HCT116 (cell line): ENCODE measurements around the gene TMEM184B.

Source experiments
- ELF1 ChIP-seq: IDR thresholded peaks from 2 replicates; pipeline ENCODE4 v1.6.1; 2012; ENCODE audit warnings: low read depth, borderline replicate concordance
- EZH2 ChIP-seq: fragments of 200-600 bp; sonication (generic); IDR thresholded peaks from 2 replicates; pipeline ENCODE4 v1.6.1; 2017; ENCODE audit warnings: antibody characterized with exemption, mixed run types
- EZH2phosphoT487 ChIP-seq: fragments of 200-600 bp; IDR thresholded peaks from 2 replicates; pipeline ENCODE4 v1.6.1; 2018; ENCODE audit warnings: antibody characterized with exemption, borderline replicate concordance
- FOSL1 ChIP-seq: IDR thresholded peaks from 2 replicates; pipeline ENCODE4 v1.6.1; 2012; ENCODE audit warnings: low read depth
- JUND ChIP-seq: IDR thresholded peaks from 2 replicates; pipeline ENCODE4 v1.6.1; 2012
- POLR2A ChIP-seq: IDR thresholded peaks from 2 replicates; pipeline ENCODE4 v1.7.0; 2011; ENCODE audit warnings: borderline replicate concordance; ENCODE audit not compliant: insufficient read depth, insufficient read length; ENCODE audit errors: extremely low read depth
- POLR2AphosphoS5 ChIP-seq: IDR thresholded peaks from 2 replicates; pipeline ENCODE4 v1.6.1; 2011; ENCODE audit warnings: mild to moderate bottlenecking, low read depth, low read length, moderate library complexity
- RAD21 ChIP-seq: IDR thresholded peaks from 2 replicates; pipeline ENCODE4 v1.6.1; 2012; ENCODE audit warnings: low read depth, mild to moderate bottlenecking
- SP1 ChIP-seq: IDR thresholded peaks from 2 replicates; pipeline ENCODE4 v1.6.1; 2012; ENCODE audit warnings: low read depth
- SRF ChIP-seq: IDR thresholded peaks from 2 replicates; pipeline ENCODE4 v1.6.1; 2012; ENCODE audit warnings: low read depth
- TF ChIP-seq, protein P1 (sequence below), 3 experiments: fragments of 200-600 bp in 1 of 3; sonication (generic) in 1 of 3; IDR thresholded peaks in 2 of 3; conservative IDR thresholded peaks in 1 of 3; 2 replicates each; pipeline ENCODE4 v1.5.1; 2012 to 2017; ENCODE audit warnings: low read depth in 2 of 3, low read length in 2 of 3, antibody characterized with exemption in 1 of 3, borderline replicate concordance in 1 of 3, control low read depth in 1 of 3, mild to moderate bottlenecking in 1 of 3, mixed read lengths in 1 of 3, mixed run types in 1 of 3, moderate library complexity in 1 of 3; ENCODE audit not compliant: insufficient read depth in 1 of 3
- TF ChIP-seq, protein P2 (sequence below): IDR thresholded peaks from 2 replicates; pipeline ENCODE4 v1.6.1; 2012; ENCODE audit warnings: low read depth

DNA sequence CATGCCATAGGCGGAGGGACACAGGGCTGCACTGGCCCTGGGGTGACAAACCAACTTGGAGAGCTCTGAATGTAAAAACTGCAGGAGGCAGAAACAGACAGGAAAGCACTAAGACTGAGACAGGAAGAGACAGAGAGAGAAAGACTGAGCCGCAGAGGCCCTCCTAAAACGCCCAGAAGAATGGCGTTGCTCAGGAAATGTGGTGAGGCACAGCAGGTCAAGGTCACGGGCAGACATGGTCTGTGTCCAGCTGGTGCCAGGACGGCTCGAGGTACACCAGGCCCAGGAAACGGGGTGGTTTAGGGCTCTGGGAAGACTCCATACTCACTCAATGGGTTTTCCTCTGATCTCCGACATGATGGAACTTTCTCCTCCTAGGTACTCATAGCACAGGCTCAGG lies 41.9 kb downstream of the TMEM184B start:
- TF ChIP-seq POLR2AphosphoS5 (no peak), RAD21 (no peak), SP1 (no peak), POLR2A (no peak), JUND (no peak), FOSL1 (no peak), EZH2 (no peak), ELF1 (no peak), EZH2phosphoT487 (no peak), SRF (no peak)
- TF ChIP-seq, protein P1, sequence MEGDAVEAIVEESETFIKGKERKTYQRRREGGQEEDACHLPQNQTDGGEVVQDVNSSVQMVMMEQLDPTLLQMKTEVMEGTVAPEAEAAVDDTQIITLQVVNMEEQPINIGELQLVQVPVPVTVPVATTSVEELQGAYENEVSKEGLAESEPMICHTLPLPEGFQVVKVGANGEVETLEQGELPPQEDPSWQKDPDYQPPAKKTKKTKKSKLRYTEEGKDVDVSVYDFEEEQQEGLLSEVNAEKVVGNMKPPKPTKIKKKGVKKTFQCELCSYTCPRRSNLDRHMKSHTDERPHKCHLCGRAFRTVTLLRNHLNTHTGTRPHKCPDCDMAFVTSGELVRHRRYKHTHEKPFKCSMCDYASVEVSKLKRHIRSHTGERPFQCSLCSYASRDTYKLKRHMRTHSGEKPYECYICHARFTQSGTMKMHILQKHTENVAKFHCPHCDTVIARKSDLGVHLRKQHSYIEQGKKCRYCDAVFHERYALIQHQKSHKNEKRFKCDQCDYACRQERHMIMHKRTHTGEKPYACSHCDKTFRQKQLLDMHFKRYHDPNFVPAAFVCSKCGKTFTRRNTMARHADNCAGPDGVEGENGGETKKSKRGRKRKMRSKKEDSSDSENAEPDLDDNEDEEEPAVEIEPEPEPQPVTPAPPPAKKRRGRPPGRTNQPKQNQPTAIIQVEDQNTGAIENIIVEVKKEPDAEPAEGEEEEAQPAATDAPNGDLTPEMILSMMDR (IDR thresholded peaks at IDR 0.05 in 2 of 3, conservative IDR thresholded peaks at IDR 0.05 in 1 of 3; ENCODE audit: borderline replicate concordance in 1 of 3, insufficient read depth in 1 of 3, low read depth in 2 of 3, low read length in 2 of 3), result no peak
- TF ChIP-seq, protein P2, sequence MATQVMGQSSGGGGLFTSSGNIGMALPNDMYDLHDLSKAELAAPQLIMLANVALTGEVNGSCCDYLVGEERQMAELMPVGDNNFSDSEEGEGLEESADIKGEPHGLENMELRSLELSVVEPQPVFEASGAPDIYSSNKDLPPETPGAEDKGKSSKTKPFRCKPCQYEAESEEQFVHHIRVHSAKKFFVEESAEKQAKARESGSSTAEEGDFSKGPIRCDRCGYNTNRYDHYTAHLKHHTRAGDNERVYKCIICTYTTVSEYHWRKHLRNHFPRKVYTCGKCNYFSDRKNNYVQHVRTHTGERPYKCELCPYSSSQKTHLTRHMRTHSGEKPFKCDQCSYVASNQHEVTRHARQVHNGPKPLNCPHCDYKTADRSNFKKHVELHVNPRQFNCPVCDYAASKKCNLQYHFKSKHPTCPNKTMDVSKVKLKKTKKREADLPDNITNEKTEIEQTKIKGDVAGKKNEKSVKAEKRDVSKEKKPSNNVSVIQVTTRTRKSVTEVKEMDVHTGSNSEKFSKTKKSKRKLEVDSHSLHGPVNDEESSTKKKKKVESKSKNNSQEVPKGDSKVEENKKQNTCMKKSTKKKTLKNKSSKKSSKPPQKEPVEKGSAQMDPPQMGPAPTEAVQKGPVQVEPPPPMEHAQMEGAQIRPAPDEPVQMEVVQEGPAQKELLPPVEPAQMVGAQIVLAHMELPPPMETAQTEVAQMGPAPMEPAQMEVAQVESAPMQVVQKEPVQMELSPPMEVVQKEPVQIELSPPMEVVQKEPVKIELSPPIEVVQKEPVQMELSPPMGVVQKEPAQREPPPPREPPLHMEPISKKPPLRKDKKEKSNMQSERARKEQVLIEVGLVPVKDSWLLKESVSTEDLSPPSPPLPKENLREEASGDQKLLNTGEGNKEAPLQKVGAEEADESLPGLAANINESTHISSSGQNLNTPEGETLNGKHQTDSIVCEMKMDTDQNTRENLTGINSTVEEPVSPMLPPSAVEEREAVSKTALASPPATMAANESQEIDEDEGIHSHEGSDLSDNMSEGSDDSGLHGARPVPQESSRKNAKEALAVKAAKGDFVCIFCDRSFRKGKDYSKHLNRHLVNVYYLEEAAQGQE, result no peak
